Liver (tissue), 9 donors: Measurements from ENCODE around the gene SH3RF3. TPM values are rescaled to one million over a fixed set of nuclear protein-coding genes. Genes with fewer than 3 reads are reported as not detected.
A peak's percentile ranks its signal among the peaks of the same experiment; 100 is the strongest.

Experiments
- DNase-seq: peaks from one replicate; pipeline ENCODE4 v3.0.0-alpha.2; 2017; ENCODE audit warnings: low spot score
- H3K27ac ChIP-seq, 2 donors: one replicate each; pipeline ENCODE4 v1.7.0; 2013; ENCODE audit warnings: inconsistent platforms in 2 of 2, low read length in 2 of 2, control low read depth in 1 of 2, low read depth in 1 of 2, mild to moderate bottlenecking in 1 of 2
- H3K27me3 ChIP-seq, 4 donors: one replicate each; pipeline versions ENCODE4 v1.6.1 to v1.7.0; 2013; ENCODE audit warnings: low read length in 3 of 4, inconsistent platforms in 1 of 4, mild to moderate bottlenecking in 1 of 4, moderate library complexity in 1 of 4; ENCODE audit not compliant: control insufficient read depth in 4 of 4, insufficient read depth in 4 of 4
- H3K36me3 ChIP-seq, 4 donors: one replicate each; pipeline versions ENCODE4 v1.6.1 to v1.7.0; 2013; ENCODE audit warnings: low read length in 3 of 4, mild to moderate bottlenecking in 3 of 4, low read depth in 1 of 4, moderate library complexity in 1 of 4; ENCODE audit not compliant: control insufficient read depth in 4 of 4, insufficient read depth in 3 of 4
- H3K4me1 ChIP-seq, 4 donors: one replicate each; pipeline versions ENCODE4 v1.6.1 to v1.7.0; 2013; ENCODE audit warnings: low read length in 3 of 4, mild to moderate bottlenecking in 3 of 4, moderate library complexity in 1 of 4; ENCODE audit not compliant: control insufficient read depth in 4 of 4, insufficient read depth in 4 of 4
- H3K4me3 ChIP-seq, 3 donors: one replicate each; pipeline versions ENCODE4 v1.6.1 to v1.7.0; 2013; ENCODE audit warnings: low read length in 3 of 3, control low read depth in 1 of 3, low read depth in 1 of 3, mild to moderate bottlenecking in 1 of 3
- H3K9ac ChIP-seq, 2 donors: one replicate each; pipeline ENCODE4 v1.7.0; 2013; ENCODE audit warnings: low read length in 2 of 2, mild to moderate bottlenecking in 2 of 2, moderate library complexity in 2 of 2, control low read depth in 1 of 2, low read depth in 1 of 2
- H3K9me3 ChIP-seq, 4 donors: one replicate each; pipeline versions ENCODE4 v1.6.1 to v1.7.0; 2013; ENCODE audit warnings: low read length in 3 of 4; ENCODE audit not compliant: control insufficient read depth in 4 of 4
- ATF3 ChIP-seq: IDR thresholded peaks from 2 replicates; pipeline ENCODE4 v1.6.1; 2016; ENCODE audit warnings: antibody characterized with exemption
- CTCF ChIP-seq: fragments of 150-350 bp; IDR thresholded peaks from 2 replicates; pipeline ENCODE4 v1.5.1; 2017; ENCODE audit warnings: improper control_type of control experiment, low read depth, low read length; ENCODE audit not compliant: missing input control
- EGR1 ChIP-seq, 2 donors: IDR thresholded peaks; 2 replicates each; pipeline ENCODE4 v1.6.1; 2016 to 2018; ENCODE audit warnings: antibody characterized with exemption in 2 of 2, low read depth in 2 of 2
- FOXA1 ChIP-seq: IDR thresholded peaks from 2 replicates; pipeline ENCODE4 v1.6.1; 2016; ENCODE audit warnings: antibody characterized with exemption
- FOXA2 ChIP-seq: IDR thresholded peaks from 2 replicates; pipeline ENCODE4 v1.6.1; 2016; ENCODE audit warnings: antibody characterized with exemption
- GABPA ChIP-seq, 2 donors: IDR thresholded peaks in 1 of 2; conservative IDR thresholded peaks in 1 of 2; 2 replicates each; pipeline ENCODE4 v1.6.1; 2016; ENCODE audit warnings: antibody characterized with exemption in 2 of 2, mild to moderate bottlenecking in 1 of 2, moderate library complexity in 1 of 2
- HNF4A ChIP-seq, 2 donors: conservative IDR thresholded peaks; 2 replicates each; pipeline ENCODE4 v1.6.1; 2016; ENCODE audit warnings: antibody characterized with exemption in 2 of 2, mild to moderate bottlenecking in 2 of 2
- HNF4G ChIP-seq: IDR thresholded peaks from 2 replicates; pipeline ENCODE4 v1.6.1; 2016; ENCODE audit warnings: antibody characterized with exemption
- JUND ChIP-seq, 2 donors: IDR thresholded peaks; 2 replicates each; pipeline ENCODE4 v1.6.1; 2016; ENCODE audit warnings: antibody characterized with exemption in 2 of 2
- MAX ChIP-seq: IDR thresholded peaks from 2 replicates; pipeline ENCODE4 v1.6.1; 2016; ENCODE audit warnings: antibody characterized with exemption
- NR2F2 ChIP-seq: IDR thresholded peaks from 2 replicates; pipeline ENCODE4 v1.6.1; 2016; ENCODE audit warnings: antibody characterized with exemption
- RAD21 ChIP-seq, 2 donors: IDR thresholded peaks; 2 replicates each; pipeline ENCODE4 v1.6.1; 2016; ENCODE audit warnings: antibody characterized with exemption in 2 of 2, mild to moderate bottlenecking in 2 of 2
- RXRA ChIP-seq, 2 donors: IDR thresholded peaks; 2 replicates each; pipeline ENCODE4 v1.6.1; 2017 to 2018; ENCODE audit warnings: antibody characterized with exemption in 2 of 2, mild to moderate bottlenecking in 1 of 2
- SP1 ChIP-seq: IDR thresholded peaks from 2 replicates; pipeline ENCODE4 v1.6.1; 2018; ENCODE audit warnings: antibody characterized with exemption, mild to moderate bottlenecking
- TAF1 ChIP-seq: conservative IDR thresholded peaks from 2 replicates; pipeline ENCODE4 v1.6.1; 2016; ENCODE audit warnings: antibody characterized with exemption, mild to moderate bottlenecking
- YY1 ChIP-seq: IDR thresholded peaks from 2 replicates; pipeline ENCODE4 v1.6.1; 2016; ENCODE audit warnings: antibody characterized with exemption, mild to moderate bottlenecking
- ZBTB33 ChIP-seq: IDR thresholded peaks from 2 replicates; pipeline ENCODE4 v1.6.1; 2016; ENCODE audit warnings: antibody characterized with exemption
- WGBS: extraction: QIAGEN DNeasy Blood & Tissue Kit; methylation state at CpG from one replicate; pipeline ENCODE4 v1.1.7; 2013; 5-methylcytosine and 5-hydroxymethylcytosine counted together
- polyA plus RNA-seq, 2 donors: library from polyadenylated mRNA; stranded (reverse) in 1 of 2; unstranded in 1 of 2; fragments of 200-250 nt in 1 of 2; fragments of >200 nt in 1 of 2; fragmentation: Nextera tagmentation in 1 of 2; extraction: Ambion mirVana in 1 of 2; gene quantifications; one replicate each; pipeline versions ENCODE4 v1.2.1 to v1.2.3, GENCODE V29; 2013 to 2015
- total RNA-seq, 2 donors: library from RNA; depleted of rRNA; stranded (reverse); fragments of >200 nt; gene quantifications; one replicate each; pipeline ENCODE4 v1.2.3, GENCODE V29; 2014
- donor health status: healthy.
- donor health status: healthy.
- donor health status: healthy.
- donor health status: healthy.
- donor health status: healthy.

The SH3RF3 gene
- total and polyA plus RNA-seq, 4 donors: 0.11 to 1.0 (median 0.54) TPM

GRCh38 chr2:109208071-109208950 is 79.3 kb downstream of the SH3RF3 start:
- no peaks in the 10 kb centered on the region for H3K4me1 ChIP-seq
- H3K36me3 ChIP-seq: no peaks in the 10 kb centered on the region
- 95% methylated on average over 3 of the region's 3 CpGs for WGBS
- no peak overlapping the region for H3K4me3 ChIP-seq
- DNase-seq: no peak
- H3K27ac ChIP-seq: no peak overlapping the region
- H3K27me3 ChIP-seq: no peaks in the 10 kb centered on the region
- H3K9ac ChIP-seq: no peak overlapping the region
- peaks cover 0 to 1% (median 0%) of the 10 kb centered on the region in 4 donors for H3K9me3 ChIP-seq
- TF ChIP-seq FOXA1: no peak
- peak in 1 of 2 donors; percentile 50 for TF ChIP-seq RAD21 (IDR thresholded peaks at IDR 0.05)

GRCh38 chr2:109208951-109209335 is 79.9 kb downstream of the SH3RF3 start:
- DNase-seq: no peak
- Histone ChIP-seq H3K36me3 (no peaks in the 10 kb centered on the region), H3K9ac (no peak overlapping the region), H3K27me3 (no peaks in the 10 kb centered on the region), H3K27ac (no peak overlapping the region), H3K9me3 (peaks cover 0 to 1% (median 0%) of the 10 kb centered on the region in 4 donors), H3K4me3 (no peak overlapping the region), H3K4me1 (no peaks in the 10 kb centered on the region)
- TF ChIP-seq TAF1 (no peak), HNF4A (conservative IDR thresholded peaks at IDR 0.05) (no peak), YY1 (no peak), MAX (no peak), GABPA (IDR thresholded peaks at IDR 0.05 in 1 of 2, conservative IDR thresholded peaks at IDR 0.05 in 1 of 2) (no peak), FOXA2 (no peak), HNF4G (no peak), SP1 (no peak), CTCF (no peak), ATF3 (no peak), NR2F2 (no peak), RXRA (IDR thresholded peaks at IDR 0.05) (no peak)
- WGBS: 91% methylated on average over 6 of the region's 6 CpGs

- 65% methylated on average over 4 of the region's 4 CpGs for WGBS
- no peaks in the 10 kb centered on the region for H3K4me1 ChIP-seq
- H3K9me3 ChIP-seq: peaks cover 0 to 1% (median 0%) of the 10 kb centered on the region in 4 donors
- H3K36me3 ChIP-seq: no peaks in the 10 kb centered on the region
- H3K9ac ChIP-seq: no peak overlapping the region
- TF ChIP-seq HNF4A (conservative IDR thresholded peaks at IDR 0.05): no peak
- no peak for TF ChIP-seq SP1
- TF ChIP-seq YY1: no peak
- TF ChIP-seq CTCF: no peak
- no peak for TF ChIP-seq JUND (IDR thresholded peaks at IDR 0.05)
- no peak for TF ChIP-seq ZBTB33
- no peak for TF ChIP-seq GABPA (IDR thresholded peaks at IDR 0.05 in 1 of 2, conservative IDR thresholded peaks at IDR 0.05 in 1 of 2)
- TF ChIP-seq ATF3: no peak
- TF ChIP-seq NR2F2: no peak
- TF ChIP-seq MAX: no peak
- no peak for TF ChIP-seq EGR1 (IDR thresholded peaks at IDR 0.05; ENCODE audit: low read depth in 2 of 2)
- no peak for TF ChIP-seq HNF4G
- no peak for TF ChIP-seq FOXA2
- no peak for TF ChIP-seq FOXA1
- TF ChIP-seq RXRA (IDR thresholded peaks at IDR 0.05): no peak
- H3K27ac ChIP-seq: no peak overlapping the region
- no peak for DNase-seq
- no peak overlapping the region for H3K4me3 ChIP-seq
- H3K27me3 ChIP-seq: no peaks in the 10 kb centered on the region
These were observed 80.4 kb downstream of the SH3RF3 start for GRCh38 chr2:109209412-109209811.
